WTC11 (cell line): ENCODE measurements around the gene ARHGAP15. TPM values are rescaled to one million over a fixed set of nuclear protein-coding genes. Genes with fewer than 3 reads are reported as not detected.

Experiments
- ATAC-seq: fragments of 200-7000 bp; cut with Tn5 transposase; 2 replicates; pipeline ENCODE4 v1.10.0; 2021; ENCODE audit warnings: mild to moderate bottlenecking, moderate library complexity
- CTCF ChIA-PET: fragments of 300-600 bp; sonication (Branson Sonifier 250); formaldehyde crosslinking; loops from one replicate; lab custom pipeline; 2021; ENCODE audit warnings: antibody characterized with exemption; lab: Charles Lee
- POLR2A ChIA-PET: fragments of 350-600 bp; sonication (Branson Sonifier 250); formaldehyde crosslinking; loops from one replicate; lab custom pipeline; 2021; ENCODE audit warnings: antibody characterized with exemption; lab: Charles Lee
- DNase-seq: peaks from one replicate; pipeline ENCODE4 v3.0.0; 2021; ENCODE audit warnings: low spot score
- H3K27ac Mint-ChIP-seq: 2 replicates; pipeline ENCODE4 v1.8.0; 2021; ENCODE audit warnings: mixed read lengths
- H3K27me3 Mint-ChIP-seq: 2 replicates; pipeline ENCODE4 v1.8.0; 2021; ENCODE audit warnings: low read depth, mild to moderate bottlenecking, moderate library complexity, mixed read lengths
- H3K36me3 Mint-ChIP-seq: 2 replicates; pipeline ENCODE4 v1.8.0; 2021; ENCODE audit warnings: mixed read lengths
- H3K4me1 Mint-ChIP-seq: 2 replicates; pipeline ENCODE4 v1.8.0; 2022; ENCODE audit warnings: mixed read lengths
- H3K4me3 Mint-ChIP-seq: 2 replicates; pipeline ENCODE4 v1.8.0; 2021; ENCODE audit warnings: mild to moderate bottlenecking, moderate library complexity, mixed read lengths
- H3K9me3 Mint-ChIP-seq: 2 replicates; pipeline ENCODE4 v1.8.0; 2021; ENCODE audit warnings: mixed read lengths
- FOXP1 ChIP-seq: sonication (generic); formaldehyde crosslinking; IDR thresholded peaks from 2 replicates; pipeline ENCODE4 v1.8.0; 2022; ENCODE audit warnings: missing genetic modification reagents, mild to moderate bottlenecking, moderate library complexity, borderline replicate concordance
- NFYB ChIP-seq: sonication (generic); formaldehyde crosslinking; conservative IDR thresholded peaks from 2 replicates; pipeline ENCODE4 v1.8.0; 2022; ENCODE audit warnings: low read depth, missing genetic modification reagents
- PRRX2 ChIP-seq: fragments of 250-450 bp; sonication (Bioruptor Pico); IDR thresholded peaks from 2 replicates; pipeline ENCODE4 v1.8.0; 2021; ENCODE audit warnings: mild to moderate bottlenecking
- RORB ChIP-seq: fragments of 250-450 bp; sonication (Bioruptor Pico); IDR thresholded peaks from 2 replicates; pipeline ENCODE4 v1.9.0; 2021; ENCODE audit warnings: mild to moderate bottlenecking
- SMAD3 ChIP-seq: sonication (generic); formaldehyde crosslinking; IDR thresholded peaks from 2 replicates; pipeline ENCODE4 v1.8.0; 2022; ENCODE audit warnings: missing genetic modification reagents, mild to moderate bottlenecking, borderline replicate concordance
- TCF7 ChIP-seq: sonication (generic); formaldehyde crosslinking; IDR thresholded peaks from 2 replicates; pipeline ENCODE4 v1.8.0; 2022; ENCODE audit warnings: mild to moderate bottlenecking, low read depth, missing genetic modification reagents, moderate library complexity
- TP53 ChIP-seq: sonication (generic); formaldehyde crosslinking; IDR thresholded peaks from 2 replicates; pipeline ENCODE4 v1.8.1; 2023; ENCODE audit warnings: mild to moderate bottlenecking, missing genetic modification reagents
- USF2 ChIP-seq: sonication (generic); formaldehyde crosslinking; IDR thresholded peaks from 2 replicates; pipeline ENCODE4 v1.8.1; 2023; ENCODE audit warnings: mild to moderate bottlenecking, missing genetic modification reagents, moderate library complexity
- ZNF416 ChIP-seq: fragments of 250-450 bp; sonication (Bioruptor Pico); IDR thresholded peaks from 2 replicates; pipeline ENCODE4 v1.9.0; 2021; ENCODE audit warnings: mild to moderate bottlenecking, inconsistent platforms
- ZSCAN18 ChIP-seq: fragments of 250-450 bp; sonication (Bioruptor Pico); IDR thresholded peaks from 2 replicates; pipeline ENCODE4 v2.1.2; 2022; ENCODE audit warnings: mild to moderate bottlenecking, moderate library complexity
- total RNA-seq: library from RNA; stranded (reverse); gene quantifications from 3 replicates; pipeline ENCODE4 v1.2.3, GENCODE V29; 2021
- TF ChIP-seq, protein P1 (sequence below): sonication (generic); formaldehyde crosslinking; IDR thresholded peaks from 2 replicates; pipeline ENCODE4 v1.8.1; 2022; ENCODE audit warnings: mild to moderate bottlenecking, missing genetic modification reagents, moderate library complexity, borderline replicate concordance
- TF ChIP-seq, protein P2 (sequence below): sonication (generic); formaldehyde crosslinking; IDR thresholded peaks from 2 replicates; pipeline ENCODE4 v1.8.0; 2023; ENCODE audit warnings: mild to moderate bottlenecking, missing genetic modification reagents
- TF ChIP-seq, protein P3 (sequence below): sonication (generic); formaldehyde crosslinking; IDR thresholded peaks from 2 replicates; pipeline ENCODE4 v1.8.1; 2023; ENCODE audit warnings: mild to moderate bottlenecking, missing genetic modification reagents, moderate library complexity
- TF ChIP-seq, protein P4 (sequence below): sonication (generic); formaldehyde crosslinking; IDR thresholded peaks from 2 replicates; pipeline ENCODE4 v1.8.1; 2022; ENCODE audit warnings: low read depth, mild to moderate bottlenecking, moderate library complexity, missing genetic modification reagents, borderline replicate concordance
- TF ChIP-seq, protein P5 (sequence below): fragments of 200-600 bp; IDR thresholded peaks from 2 replicates; pipeline ENCODE4 v1.8.0; 2022; ENCODE audit warnings: antibody characterized with exemption

The ARHGAP15 gene
- total RNA-seq, 1 experiment from 2014 or later = 0.28 TPM

DNA sequence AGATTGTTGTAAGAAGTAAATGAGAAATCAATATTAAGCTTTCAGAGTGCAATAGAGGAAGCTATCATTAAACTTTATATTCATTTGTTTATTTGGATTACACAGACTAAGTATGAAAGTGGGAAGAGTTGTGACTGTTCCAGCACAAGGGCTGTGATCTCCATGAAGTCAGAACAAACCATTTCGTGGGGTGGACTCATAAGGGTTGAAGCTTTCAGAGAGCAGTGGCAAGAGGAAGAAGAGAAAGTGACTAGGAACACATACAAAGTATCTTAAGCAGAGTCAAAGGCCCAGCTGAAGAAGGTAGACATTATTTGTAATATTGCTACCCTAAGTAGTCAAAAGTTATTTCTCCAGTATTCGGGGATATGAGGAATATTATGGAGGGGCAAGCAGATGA is 117.0 kb downstream of the ARHGAP15 start (continued):
- TF ChIP-seq ZSCAN18 (CRISPR knock-in tag) (no peak), NFYB (CRISPR knock-in tag) (no peak)
- TF ChIP-seq, protein P1, sequence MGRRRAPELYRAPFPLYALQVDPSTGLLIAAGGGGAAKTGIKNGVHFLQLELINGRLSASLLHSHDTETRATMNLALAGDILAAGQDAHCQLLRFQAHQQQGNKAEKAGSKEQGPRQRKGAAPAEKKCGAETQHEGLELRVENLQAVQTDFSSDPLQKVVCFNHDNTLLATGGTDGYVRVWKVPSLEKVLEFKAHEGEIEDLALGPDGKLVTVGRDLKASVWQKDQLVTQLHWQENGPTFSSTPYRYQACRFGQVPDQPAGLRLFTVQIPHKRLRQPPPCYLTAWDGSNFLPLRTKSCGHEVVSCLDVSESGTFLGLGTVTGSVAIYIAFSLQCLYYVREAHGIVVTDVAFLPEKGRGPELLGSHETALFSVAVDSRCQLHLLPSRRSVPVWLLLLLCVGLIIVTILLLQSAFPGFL (CRISPR knock-in tag) = no peak
- TF ChIP-seq, protein P2, sequence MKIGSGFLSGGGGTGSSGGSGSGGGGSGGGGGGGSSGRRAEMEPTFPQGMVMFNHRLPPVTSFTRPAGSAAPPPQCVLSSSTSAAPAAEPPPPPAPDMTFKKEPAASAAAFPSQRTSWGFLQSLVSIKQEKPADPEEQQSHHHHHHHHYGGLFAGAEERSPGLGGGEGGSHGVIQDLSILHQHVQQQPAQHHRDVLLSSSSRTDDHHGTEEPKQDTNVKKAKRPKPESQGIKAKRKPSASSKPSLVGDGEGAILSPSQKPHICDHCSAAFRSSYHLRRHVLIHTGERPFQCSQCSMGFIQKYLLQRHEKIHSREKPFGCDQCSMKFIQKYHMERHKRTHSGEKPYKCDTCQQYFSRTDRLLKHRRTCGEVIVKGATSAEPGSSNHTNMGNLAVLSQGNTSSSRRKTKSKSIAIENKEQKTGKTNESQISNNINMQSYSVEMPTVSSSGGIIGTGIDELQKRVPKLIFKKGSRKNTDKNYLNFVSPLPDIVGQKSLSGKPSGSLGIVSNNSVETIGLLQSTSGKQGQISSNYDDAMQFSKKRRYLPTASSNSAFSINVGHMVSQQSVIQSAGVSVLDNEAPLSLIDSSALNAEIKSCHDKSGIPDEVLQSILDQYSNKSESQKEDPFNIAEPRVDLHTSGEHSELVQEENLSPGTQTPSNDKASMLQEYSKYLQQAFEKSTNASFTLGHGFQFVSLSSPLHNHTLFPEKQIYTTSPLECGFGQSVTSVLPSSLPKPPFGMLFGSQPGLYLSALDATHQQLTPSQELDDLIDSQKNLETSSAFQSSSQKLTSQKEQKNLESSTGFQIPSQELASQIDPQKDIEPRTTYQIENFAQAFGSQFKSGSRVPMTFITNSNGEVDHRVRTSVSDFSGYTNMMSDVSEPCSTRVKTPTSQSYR = no peak

- Mint-ChIP-seq H3K4me1 (peaks cover 1% of the 10 kb centered on the region), H3K27me3 (no peaks in the 10 kb centered on the region), H3K27ac (no peak overlapping the region), H3K4me3 (no peak overlapping the region), H3K9me3 (no peaks in the 10 kb centered on the region), H3K36me3 (no peaks in the 10 kb centered on the region)
- DNase-seq = no peak
- no peak for ATAC-seq
- CTCF ChIA-PET = interaction anchor here (1.1 kb wide), 1 partner anchor 12 kb away, joined by 3 read pairs; no protein-coding TSS in a partner anchor
- POLR2A ChIA-PET = no interaction called here
- TF ChIP-seq TCF7 (no peak), FOXP1 (CRISPR knock-in tag) (no peak), RORB (CRISPR knock-in tag) (no peak), USF2 (CRISPR knock-in tag) (no peak), SMAD3 (no peak), ZSCAN18 (CRISPR knock-in tag) (no peak), PRRX2 (no peak), ZNF416 (CRISPR knock-in tag) (no peak), TP53 (CRISPR knock-in tag) (no peak)
- TF ChIP-seq, protein P3, sequence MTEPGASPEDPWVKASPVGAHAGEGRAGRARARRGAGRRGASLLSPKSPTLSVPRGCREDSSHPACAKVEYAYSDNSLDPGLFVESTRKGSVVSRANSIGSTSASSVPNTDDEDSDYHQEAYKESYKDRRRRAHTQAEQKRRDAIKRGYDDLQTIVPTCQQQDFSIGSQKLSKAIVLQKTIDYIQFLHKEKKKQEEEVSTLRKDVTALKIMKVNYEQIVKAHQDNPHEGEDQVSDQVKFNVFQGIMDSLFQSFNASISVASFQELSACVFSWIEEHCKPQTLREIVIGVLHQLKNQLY (CRISPR knock-in tag) = no peak
- TF ChIP-seq, protein P4, sequence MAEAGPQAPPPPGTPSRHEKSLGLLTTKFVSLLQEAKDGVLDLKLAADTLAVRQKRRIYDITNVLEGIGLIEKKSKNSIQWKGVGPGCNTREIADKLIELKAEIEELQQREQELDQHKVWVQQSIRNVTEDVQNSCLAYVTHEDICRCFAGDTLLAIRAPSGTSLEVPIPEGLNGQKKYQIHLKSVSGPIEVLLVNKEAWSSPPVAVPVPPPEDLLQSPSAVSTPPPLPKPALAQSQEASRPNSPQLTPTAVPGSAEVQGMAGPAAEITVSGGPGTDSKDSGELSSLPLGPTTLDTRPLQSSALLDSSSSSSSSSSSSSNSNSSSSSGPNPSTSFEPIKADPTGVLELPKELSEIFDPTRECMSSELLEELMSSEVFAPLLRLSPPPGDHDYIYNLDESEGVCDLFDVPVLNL = no peak
- TF ChIP-seq, protein P2 = no peak
- TF ChIP-seq, protein P1 (CRISPR knock-in tag) = no peak
- TF ChIP-seq, protein P5, sequence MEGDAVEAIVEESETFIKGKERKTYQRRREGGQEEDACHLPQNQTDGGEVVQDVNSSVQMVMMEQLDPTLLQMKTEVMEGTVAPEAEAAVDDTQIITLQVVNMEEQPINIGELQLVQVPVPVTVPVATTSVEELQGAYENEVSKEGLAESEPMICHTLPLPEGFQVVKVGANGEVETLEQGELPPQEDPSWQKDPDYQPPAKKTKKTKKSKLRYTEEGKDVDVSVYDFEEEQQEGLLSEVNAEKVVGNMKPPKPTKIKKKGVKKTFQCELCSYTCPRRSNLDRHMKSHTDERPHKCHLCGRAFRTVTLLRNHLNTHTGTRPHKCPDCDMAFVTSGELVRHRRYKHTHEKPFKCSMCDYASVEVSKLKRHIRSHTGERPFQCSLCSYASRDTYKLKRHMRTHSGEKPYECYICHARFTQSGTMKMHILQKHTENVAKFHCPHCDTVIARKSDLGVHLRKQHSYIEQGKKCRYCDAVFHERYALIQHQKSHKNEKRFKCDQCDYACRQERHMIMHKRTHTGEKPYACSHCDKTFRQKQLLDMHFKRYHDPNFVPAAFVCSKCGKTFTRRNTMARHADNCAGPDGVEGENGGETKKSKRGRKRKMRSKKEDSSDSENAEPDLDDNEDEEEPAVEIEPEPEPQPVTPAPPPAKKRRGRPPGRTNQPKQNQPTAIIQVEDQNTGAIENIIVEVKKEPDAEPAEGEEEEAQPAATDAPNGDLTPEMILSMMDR = no peak
These were observed 117.9 kb downstream of the ARHGAP15 start for GRCh38 chr2:143246815-143247744.
